GM21786 (cell line): Measurements from ENCODE around the gene FAM98C.
A peak's percentile ranks its signal among the peaks of the same experiment; 100 is the strongest.

ENCODE experiments used
- ATAC-seq: cut with Tn5 transposase; IDR thresholded peaks from one replicate; pipeline ENCODE4 v1.9.1; 2021; ENCODE audit not compliant: unreplicated experiment

Gene FAM98C

GRCh38 chr19:38377052-38377451, 25.8 kb upstream of the FAM98C start:
- ATAC-seq: no peak

DNA sequence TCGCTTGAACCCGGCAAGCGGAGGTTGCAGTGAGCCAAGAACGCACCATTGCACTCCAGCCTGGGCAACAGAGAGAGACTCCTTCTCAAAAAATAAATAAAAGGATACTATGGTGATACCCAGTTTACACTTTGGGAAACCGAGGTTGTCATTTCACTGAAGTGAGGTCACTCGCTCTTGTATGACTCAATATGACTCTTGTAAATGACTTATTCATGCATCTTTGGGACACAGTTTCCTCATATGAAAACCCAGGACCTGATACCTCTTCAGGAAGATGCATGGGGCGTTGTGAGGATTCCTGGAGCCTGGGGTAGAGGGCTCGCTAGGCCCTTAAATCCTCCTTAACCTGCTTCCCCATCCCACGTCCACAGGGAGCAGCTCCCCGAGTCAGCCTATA, 24.0 kb upstream of the FAM98C start:
- no peak for ATAC-seq

DNA sequence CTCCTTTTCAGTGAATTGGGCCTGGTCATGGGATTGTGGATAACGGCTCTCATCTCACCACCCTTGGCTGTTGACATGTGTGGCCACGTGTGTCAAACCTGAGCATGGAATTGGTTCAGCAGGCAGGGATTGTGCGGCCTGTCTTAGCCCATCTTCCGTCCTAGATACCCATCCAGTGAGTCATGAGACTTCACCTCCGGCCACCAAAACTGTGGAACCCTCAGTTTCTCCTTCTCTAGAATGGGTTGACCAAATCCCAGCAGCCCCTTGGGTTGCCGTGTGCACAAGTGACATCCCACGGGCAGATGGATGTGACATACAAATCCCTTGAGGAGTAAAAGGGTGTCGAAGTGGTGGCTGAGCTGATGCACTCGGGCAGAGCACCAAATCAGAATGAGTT, 21.8 kb upstream of the FAM98C start:
- ATAC-seq: no peak

DNA sequence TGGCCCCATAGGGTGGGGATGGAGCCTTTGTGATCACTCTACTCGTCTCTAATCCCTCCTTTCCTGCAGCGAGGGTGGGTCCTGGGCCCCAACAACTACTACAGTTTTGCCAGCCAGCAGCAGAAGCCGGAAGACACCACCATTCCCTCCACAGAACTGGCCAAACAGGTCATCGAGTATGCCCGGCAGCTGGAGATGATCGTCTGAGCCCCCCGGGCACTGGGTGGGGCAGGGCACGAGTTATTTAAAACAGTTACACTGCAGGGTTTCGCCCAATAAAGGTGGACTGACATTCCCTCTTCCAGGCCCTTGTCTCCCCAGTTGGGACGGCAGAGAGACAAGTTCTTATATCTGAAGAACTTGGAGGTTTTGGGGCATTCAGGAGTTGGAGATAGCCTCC, 19.7 kb upstream of the FAM98C start:
- ATAC-seq: no peak

GRCh38 chr19:38383743-38384142, 19.1 kb upstream of the FAM98C start:
- no peak for ATAC-seq

GRCh38 chr19:38384209-38385027, 18.5 kb upstream of the FAM98C start:
- no peak for ATAC-seq

DNA sequence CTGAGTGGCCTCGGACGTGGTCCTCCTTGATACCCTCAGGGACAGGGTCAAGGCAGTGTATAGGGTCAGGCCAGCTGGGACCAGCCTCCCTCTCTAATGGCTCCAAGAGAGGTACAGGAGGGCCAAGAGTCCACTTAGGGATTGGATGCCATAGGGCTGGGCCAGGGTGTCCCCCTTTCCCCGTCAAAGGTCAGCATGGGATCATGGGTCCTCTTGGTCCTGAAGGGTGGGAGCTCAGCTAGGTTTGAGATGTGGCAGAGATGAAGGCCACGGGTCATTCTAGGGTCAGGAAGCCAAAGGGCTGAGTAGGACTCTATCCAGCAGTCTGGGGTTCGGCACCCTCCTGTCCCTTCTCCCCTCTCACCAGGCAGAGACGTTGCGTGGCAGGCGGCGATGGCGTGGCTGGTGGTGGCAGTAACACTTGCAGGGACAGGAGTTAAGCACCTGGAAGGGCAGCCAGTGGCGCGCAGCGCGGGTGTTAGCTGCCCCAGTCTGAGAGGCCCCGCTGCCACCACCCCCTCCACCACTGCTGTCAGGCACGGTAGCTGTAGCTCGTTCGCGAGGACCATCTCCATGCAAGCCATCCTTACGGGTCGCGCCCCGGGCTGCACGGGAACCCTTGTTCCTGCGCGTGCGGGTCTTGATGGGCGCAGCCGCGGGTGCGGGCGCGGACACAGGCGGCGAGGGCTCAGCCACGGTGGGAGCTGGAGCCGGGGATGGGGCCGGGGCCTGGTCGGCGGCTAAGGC, 17.7 kb upstream of the FAM98C start:
- ATAC-seq: no peak

GRCh38 chr19:38385804-38386257, 17.1 kb upstream of the FAM98C start:
- no peak for ATAC-seq

DNA sequence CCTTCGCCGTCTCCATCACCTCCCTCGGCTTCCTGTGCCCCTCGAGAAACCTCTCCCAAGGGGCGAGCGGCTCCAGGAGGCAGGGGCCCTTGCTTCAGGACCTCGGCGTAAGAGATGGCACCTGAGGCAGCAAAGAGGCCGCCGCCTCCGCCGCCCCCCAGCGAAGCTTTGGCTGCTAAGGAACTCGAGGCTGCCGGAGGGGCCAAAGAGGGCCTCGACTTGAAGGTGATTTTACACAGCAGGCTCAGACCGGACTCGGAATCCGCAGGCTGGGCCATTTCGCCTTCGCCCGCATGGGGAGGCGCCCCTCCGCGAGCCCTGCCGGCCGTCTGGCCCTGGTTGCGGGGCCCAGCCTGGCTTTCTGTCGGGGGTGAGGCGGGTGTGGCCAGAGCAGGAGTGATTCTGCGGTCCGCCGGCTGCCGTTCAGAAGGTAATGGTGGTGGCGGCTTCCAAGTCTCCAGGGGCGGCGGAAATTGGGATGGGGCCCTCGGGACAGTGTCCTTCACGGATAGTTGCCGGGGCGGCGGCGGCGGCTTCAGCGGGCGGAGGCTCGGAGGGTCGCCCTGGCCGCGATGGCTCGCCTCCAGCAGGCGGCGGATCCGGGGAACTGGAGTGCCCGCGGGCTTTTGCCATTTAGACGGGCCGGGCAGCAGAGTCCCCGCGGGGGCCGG, 16.5 kb upstream of the FAM98C start:
- no peak for ATAC-seq

- ATAC-seq: no peak
Observed at GRCh38 chr19:38386971-38387549, 15.8 kb upstream of the FAM98C start.

GRCh38 chr19:38387550-38388348, 15.1 kb upstream of the FAM98C start, which contains the start of gene GGN:
Gene GGN, minus strand, starts transcription at chr19:38388034. Its CDS starts 773 bp downstream, at chr19:38387261.
- ATAC-seq: peak; percentile 41

DNA sequence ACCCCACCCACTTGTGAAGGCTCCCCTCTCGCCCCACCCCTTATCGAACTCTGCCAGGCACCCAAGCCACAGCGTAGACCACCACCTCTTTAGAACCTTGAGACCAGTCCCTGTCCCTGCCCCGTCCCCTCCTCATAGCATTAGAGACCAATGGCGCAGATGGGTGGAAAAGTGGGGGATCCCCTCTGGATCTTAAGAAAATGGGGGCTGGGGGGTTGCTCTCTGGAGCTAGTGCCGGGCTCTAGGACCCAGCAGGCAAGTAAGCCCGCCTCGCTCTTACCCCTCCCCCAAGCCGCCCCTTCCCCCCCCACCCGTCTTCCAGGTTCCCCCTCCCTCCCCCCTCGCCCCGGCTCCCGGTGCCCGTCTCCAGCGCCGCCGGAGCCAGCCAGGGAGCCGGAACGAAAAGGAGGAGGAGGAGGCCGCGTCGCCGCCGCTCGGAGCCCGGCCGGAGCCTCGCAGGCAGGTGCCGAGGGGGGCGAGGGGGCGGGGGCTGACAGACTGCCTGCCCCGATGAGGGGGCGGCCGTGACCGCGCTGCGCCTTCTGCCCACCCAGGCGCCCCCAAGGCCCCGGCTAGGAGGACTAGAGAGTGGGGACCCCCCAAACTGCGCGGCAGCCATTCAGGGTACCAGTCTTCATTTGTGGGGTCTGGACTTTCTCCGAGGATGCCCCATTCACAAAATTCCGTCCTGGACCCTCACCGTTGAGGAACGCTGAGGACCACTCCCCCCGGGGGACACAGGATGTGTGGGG, 14.4 kb upstream of the FAM98C start, which contains the start of gene SPRED3:
Gene SPRED3 (plus strand): TSS at position 349 of the 752 bp plus-strand sequence. CDS start 1,606 bp downstream, outside the sequence.
- no peak for ATAC-seq

DNA sequence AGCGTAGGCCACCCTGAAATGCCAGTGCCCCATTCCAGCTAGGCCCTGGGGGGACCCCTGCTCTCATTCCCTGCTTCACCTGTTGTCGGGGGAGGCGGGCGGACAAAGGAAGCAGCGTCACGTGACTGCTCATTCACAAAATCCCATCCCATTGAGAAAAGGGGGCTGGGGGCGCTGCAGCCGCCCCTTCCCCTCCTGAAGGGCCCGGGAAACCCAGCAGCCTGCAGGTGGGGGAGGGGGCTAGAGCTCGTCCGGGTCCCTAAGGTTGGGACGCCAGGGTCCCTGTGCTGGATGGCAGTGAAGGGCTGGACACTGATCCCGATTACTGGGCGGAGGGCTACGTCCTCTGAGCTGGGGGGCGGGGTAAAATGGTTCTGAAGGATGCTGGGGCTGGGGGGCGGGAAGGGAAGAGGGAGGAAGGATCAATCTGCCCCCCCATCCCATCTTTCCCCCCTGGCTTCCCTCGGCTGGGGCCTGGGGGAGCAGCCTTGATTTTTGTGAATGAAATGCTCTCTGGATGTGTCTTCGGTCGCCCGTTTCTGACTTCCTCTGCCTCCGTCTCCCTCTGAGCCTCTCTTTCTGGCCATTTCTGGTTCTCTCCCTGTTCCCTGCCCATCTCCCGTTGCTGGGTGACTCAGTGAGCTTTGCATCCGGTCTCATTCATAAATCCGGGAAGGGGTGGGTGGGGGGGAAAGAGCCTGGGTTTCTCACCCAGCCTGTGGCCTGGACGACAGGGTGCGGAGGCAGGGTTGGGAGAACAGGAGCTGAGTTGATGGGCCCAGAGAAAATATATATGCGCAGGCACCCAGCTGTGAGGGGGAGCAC, 13.6 kb upstream of the FAM98C start:
- no peak for ATAC-seq

DNA sequence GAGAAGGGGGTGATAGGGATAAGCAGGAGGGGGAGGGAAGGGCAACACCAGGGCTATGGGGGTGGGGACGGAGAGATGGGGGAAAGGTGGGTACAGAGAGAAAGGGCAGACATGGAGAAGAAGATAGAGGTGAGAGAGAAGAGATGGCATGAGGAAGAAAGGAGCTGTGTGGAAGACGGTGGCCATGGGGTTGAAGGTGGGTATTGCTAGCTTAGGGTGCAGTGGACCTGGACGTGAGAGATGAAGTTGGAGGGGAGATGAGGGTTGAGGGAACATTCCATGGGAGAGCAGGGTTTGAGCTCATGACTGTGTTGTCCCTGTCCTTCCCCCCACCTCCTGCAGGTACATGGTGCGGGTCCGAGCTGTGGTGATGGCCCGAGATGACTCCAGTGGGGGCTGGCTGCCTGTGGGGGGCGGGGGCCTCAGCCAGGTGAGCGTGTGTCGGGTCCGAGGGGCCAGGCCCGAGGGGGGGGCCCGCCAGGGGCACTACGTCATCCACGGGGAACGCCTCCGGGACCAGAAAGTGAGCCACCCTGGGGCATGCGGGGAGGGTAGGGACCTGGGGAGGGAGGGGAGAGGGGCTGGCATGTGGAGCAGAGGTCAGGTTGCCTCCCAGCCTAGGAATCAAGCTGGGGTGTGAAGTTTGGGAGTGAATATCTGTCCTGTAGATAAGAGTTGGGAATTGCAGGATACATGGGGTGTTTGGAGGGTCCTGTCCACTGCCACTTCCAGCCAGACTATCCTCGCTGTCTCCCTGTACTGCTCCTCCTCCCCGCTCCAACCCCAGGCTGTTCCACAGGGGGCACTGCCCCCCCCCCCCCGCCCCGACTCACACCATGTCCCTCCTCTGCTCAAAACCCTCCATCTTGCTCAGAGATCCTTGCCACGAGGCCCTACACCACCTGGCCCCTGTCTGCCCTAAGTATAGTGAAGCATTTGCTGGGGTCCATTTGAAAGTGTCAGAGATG, 12.7 kb upstream of the FAM98C start:
- no peak for ATAC-seq

DNA sequence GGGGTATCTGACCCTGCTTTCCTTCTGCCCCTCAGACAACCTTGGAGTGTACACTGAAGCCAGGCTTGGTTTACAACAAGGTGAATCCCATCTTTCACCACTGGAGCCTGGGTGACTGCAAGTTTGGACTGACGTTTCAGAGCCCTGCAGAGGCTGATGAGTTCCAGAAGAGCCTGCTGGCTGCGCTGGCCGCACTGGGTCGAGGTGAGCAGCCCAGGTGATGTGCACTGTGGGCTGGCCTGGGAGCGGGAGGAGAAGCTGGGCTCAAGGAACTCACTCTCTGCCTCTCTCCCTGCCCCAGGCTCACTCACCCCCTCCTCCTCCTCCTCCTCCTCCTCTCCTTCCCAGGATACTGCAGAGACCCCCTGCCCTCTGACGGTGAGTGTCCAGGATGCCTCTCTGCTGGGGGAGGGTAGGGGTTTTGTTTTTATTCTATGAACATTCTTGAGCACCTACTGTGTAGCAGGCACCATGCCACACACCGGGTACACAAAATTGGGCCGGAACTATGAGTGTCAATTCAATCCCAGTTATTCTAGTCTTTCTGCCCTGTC, 10.9 kb upstream of the FAM98C start:
- no peak for ATAC-seq

DNA sequence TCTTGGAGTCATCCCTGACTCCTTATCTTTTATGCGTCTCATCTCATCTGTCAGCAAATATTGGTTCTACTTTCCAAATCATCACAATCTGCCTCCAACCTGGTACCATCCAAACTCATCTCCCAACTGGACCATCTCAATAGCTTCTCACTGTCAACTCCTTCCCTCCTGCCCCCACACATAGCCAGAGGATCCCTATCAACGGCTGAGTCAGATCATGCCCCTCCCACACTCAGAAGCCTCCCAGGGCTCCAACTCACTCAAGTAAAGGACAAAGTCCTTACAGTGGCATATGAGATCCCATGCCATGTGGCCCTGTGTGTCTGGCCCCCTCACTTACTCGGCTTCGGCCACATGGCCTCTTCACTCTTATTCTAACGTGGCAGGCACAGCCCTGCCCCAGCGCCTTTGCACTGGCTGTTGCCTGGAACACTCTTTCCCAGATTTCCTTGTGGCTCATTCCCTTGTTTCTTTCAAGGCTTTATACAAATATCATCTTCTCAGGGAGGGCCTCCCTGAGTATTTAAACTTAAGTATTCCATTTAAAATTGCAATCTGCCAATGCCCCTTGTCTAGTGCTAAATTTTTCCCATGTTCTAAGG, 10.1 kb upstream of the FAM98C start:
- no peak for ATAC-seq

DNA sequence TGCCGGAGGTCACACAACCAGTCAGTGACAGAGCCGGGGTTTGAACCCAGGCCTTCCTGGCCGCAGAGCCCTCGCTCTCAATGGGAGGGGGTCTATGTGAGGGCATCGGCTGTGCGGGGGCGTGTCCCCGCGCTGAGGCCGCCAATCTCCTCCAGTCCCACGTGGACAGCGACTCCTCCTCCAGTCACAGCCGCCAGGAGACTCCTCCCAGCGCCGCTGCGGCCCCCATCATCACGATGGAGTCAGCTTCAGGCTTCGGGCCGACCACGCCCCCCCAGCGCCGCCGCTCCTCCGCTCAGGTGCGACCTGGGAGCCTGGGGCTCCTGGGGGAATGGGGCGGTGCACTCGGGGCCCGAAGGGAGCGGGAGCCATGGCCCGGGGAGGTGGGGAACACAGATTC, 8.4 kb upstream of the FAM98C start:
- ATAC-seq: no peak
